IMR-90 (cell line): ENCODE data around the gene MAGI2.
A peak's percentile ranks its signal among the peaks of the same experiment; 100 is the strongest.

ENCODE experiments used
- BHLHE40 ChIP-seq: fragments of 150-350 bp; IDR thresholded peaks from 2 replicates; pipeline ENCODE4 v1.6.1; 2016; ENCODE audit warnings: mild to moderate bottlenecking, low read depth, low read length
- CEBPB ChIP-seq: IDR thresholded peaks from 2 replicates; pipeline ENCODE4 v1.6.1; 2012; ENCODE audit warnings: low read depth, low read length, improper control_type of control experiment
- FOS ChIP-seq: fragments of 150-350 bp; IDR thresholded peaks from 2 replicates; pipeline ENCODE4 v1.6.1; 2016; ENCODE audit warnings: low read depth, low read length
- MAFK ChIP-seq: IDR thresholded peaks from 2 replicates; pipeline ENCODE4 v1.6.1; 2012; ENCODE audit warnings: low read depth, low read length, improper control_type of control experiment
- MAZ ChIP-seq: IDR thresholded peaks from 2 replicates; pipeline ENCODE4 v1.6.1; 2012; ENCODE audit warnings: low read depth, mild to moderate bottlenecking, low read length, improper control_type of control experiment, moderate library complexity, borderline replicate concordance
- MXI1 ChIP-seq: IDR thresholded peaks from 2 replicates; pipeline ENCODE4 v1.6.1; 2012; ENCODE audit warnings: low read depth, mild to moderate bottlenecking, low read length, moderate library complexity, borderline replicate concordance
- POLR2A ChIP-seq: IDR thresholded peaks from 2 replicates; pipeline ENCODE4 v1.6.1; 2012; ENCODE audit warnings: mild to moderate bottlenecking, low read depth, low read length
- RAD21 ChIP-seq: IDR thresholded peaks from 2 replicates; pipeline ENCODE4 v1.6.1; 2012; ENCODE audit warnings: low read length, improper control_type of control experiment
- RCOR1 ChIP-seq: IDR thresholded peaks from 2 replicates; pipeline ENCODE4 v1.6.1; 2012; ENCODE audit warnings: mild to moderate bottlenecking, low read length, improper control_type of control experiment; ENCODE audit not compliant: insufficient replicate concordance
- RFX5 ChIP-seq: IDR thresholded peaks from 2 replicates; pipeline ENCODE4 v1.8.0; 2012; ENCODE audit warnings: low read depth, mild to moderate bottlenecking, low read length, moderate library complexity
- SMC3 ChIP-seq: fragments of 150-350 bp; IDR thresholded peaks from 2 replicates; pipeline ENCODE4 v1.6.1; 2016; ENCODE audit warnings: low read depth, mild to moderate bottlenecking, antibody characterized with exemption, low read length, moderate library complexity
- TF ChIP-seq, protein P1 (sequence below): conservative IDR thresholded peaks from 2 replicates; pipeline ENCODE4 v1.5.1; 2012; ENCODE audit warnings: mild to moderate bottlenecking, low read depth, low read length, improper control_type of control experiment
- TF ChIP-seq, protein P2 (sequence below): fragments of 150-350 bp; IDR thresholded peaks from 2 replicates; pipeline ENCODE4 v1.6.1; 2017; ENCODE audit warnings: mild to moderate bottlenecking, antibody characterized with exemption, low read length, low read depth
- TF ChIP-seq, protein P3 (sequence below): fragments of 150-350 bp; IDR thresholded peaks from 2 replicates; pipeline ENCODE4 v1.6.1; 2016; ENCODE audit warnings: low read depth, mild to moderate bottlenecking, low read length, moderate library complexity, borderline replicate concordance

GRCh38 chr7:78497728-78498427, 955.6 kb downstream of the MAGI2 start:
- TF ChIP-seq, protein P1, sequence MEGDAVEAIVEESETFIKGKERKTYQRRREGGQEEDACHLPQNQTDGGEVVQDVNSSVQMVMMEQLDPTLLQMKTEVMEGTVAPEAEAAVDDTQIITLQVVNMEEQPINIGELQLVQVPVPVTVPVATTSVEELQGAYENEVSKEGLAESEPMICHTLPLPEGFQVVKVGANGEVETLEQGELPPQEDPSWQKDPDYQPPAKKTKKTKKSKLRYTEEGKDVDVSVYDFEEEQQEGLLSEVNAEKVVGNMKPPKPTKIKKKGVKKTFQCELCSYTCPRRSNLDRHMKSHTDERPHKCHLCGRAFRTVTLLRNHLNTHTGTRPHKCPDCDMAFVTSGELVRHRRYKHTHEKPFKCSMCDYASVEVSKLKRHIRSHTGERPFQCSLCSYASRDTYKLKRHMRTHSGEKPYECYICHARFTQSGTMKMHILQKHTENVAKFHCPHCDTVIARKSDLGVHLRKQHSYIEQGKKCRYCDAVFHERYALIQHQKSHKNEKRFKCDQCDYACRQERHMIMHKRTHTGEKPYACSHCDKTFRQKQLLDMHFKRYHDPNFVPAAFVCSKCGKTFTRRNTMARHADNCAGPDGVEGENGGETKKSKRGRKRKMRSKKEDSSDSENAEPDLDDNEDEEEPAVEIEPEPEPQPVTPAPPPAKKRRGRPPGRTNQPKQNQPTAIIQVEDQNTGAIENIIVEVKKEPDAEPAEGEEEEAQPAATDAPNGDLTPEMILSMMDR, result no peak
- TF ChIP-seq POLR2A, result no peak
- TF ChIP-seq, protein P2, sequence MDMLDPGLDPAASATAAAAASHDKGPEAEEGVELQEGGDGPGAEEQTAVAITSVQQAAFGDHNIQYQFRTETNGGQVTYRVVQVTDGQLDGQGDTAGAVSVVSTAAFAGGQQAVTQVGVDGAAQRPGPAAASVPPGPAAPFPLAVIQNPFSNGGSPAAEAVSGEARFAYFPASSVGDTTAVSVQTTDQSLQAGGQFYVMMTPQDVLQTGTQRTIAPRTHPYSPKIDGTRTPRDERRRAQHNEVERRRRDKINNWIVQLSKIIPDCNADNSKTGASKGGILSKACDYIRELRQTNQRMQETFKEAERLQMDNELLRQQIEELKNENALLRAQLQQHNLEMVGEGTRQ, result no peak
- TF ChIP-seq SMC3, result no peak
- no peak for TF ChIP-seq RFX5
- no peak for TF ChIP-seq RAD21
- no peak for TF ChIP-seq BHLHE40
- no peak for TF ChIP-seq CEBPB
- TF ChIP-seq RCOR1, result no peak
- peak; percentile 83 for TF ChIP-seq MAFK
- TF ChIP-seq, protein P3, sequence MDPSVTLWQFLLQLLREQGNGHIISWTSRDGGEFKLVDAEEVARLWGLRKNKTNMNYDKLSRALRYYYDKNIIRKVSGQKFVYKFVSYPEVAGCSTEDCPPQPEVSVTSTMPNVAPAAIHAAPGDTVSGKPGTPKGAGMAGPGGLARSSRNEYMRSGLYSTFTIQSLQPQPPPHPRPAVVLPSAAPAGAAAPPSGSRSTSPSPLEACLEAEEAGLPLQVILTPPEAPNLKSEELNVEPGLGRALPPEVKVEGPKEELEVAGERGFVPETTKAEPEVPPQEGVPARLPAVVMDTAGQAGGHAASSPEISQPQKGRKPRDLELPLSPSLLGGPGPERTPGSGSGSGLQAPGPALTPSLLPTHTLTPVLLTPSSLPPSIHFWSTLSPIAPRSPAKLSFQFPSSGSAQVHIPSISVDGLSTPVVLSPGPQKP, result no peak
- TF ChIP-seq MXI1, result no peak
- no peak for TF ChIP-seq MAZ
- TF ChIP-seq FOS, result no peak
